ENCODE data around the gene LRRC10B.

GRCh38 chr11:61542024-61542461 lies 33.5 kb downstream of the LRRC10B start:
- TF ChIP-seq CTCF (conservative IDR thresholded peaks at IDR 0.05) (no peak), EZH2 (IDR thresholded peaks at IDR 0.05; ENCODE audit: low read depth) (no peak)

All from PC-9 (cell line).